ENCODE results near the gene INMT.

INMT gene

GRCh38 chr7:30732606-30733005 lies 19.3 kb upstream of the INMT start:
- no peak overlapping the region for H3K4me3 ChIP-seq (ENCODE audit: low read length)
- no peak for DNase-seq (ENCODE audit: low read depth)
- TF ChIP-seq CTCF (IDR thresholded peaks at IDR 0.05; ENCODE audit: insufficient read depth, low read depth, low read length, missing control alignments), result no peak

GRCh38 chr7:30733216-30733615 lies 18.7 kb upstream of the INMT start:
- TF ChIP-seq CTCF (IDR thresholded peaks at IDR 0.05; ENCODE audit: insufficient read depth, low read depth, low read length, missing control alignments), result no peak
- no peak for DNase-seq (ENCODE audit: low read depth)
- H3K4me3 ChIP-seq (ENCODE audit: low read length), result no peak overlapping the region

GRCh38 chr7:30733691-30734090 lies 18.2 kb upstream of the INMT start:
- no peak for TF ChIP-seq CTCF (IDR thresholded peaks at IDR 0.05; ENCODE audit: insufficient read depth, low read depth, low read length, missing control alignments)
- no peak for DNase-seq (ENCODE audit: low read depth)

GRCh38 chr7:30734497-30734896 lies 17.4 kb upstream of the INMT start:
- TF ChIP-seq CTCF (IDR thresholded peaks at IDR 0.05; ENCODE audit: insufficient read depth, low read depth, low read length, missing control alignments), result no peak
- no peak overlapping the region for H3K4me3 ChIP-seq (ENCODE audit: low read length)
- DNase-seq (ENCODE audit: low read depth), result no peak

More at GRCh38 chr7:30733691-30734090, 18.2 kb upstream of the INMT start:
- no peak overlapping the region for H3K4me3 ChIP-seq (ENCODE audit: low read length)

- no peak overlapping the region for H3K4me3 ChIP-seq (ENCODE audit: low read length)
- no peak for TF ChIP-seq CTCF (IDR thresholded peaks at IDR 0.05; ENCODE audit: insufficient read depth, low read depth, low read length, missing control alignments)
- DNase-seq (ENCODE audit: low read depth), result no peak
Observed at GRCh38 chr7:30735631-30736030, 16.3 kb upstream of the INMT start.

GRCh38 chr7:30736291-30736690 lies 15.6 kb upstream of the INMT start:
- TF ChIP-seq CTCF (IDR thresholded peaks at IDR 0.05; ENCODE audit: insufficient read depth, low read depth, low read length, missing control alignments), result no peak
- no peak for DNase-seq (ENCODE audit: low read depth)
- no peak overlapping the region for H3K4me3 ChIP-seq (ENCODE audit: low read length)

- DNase-seq (ENCODE audit: low read depth), result no peak
- no peak for TF ChIP-seq CTCF (IDR thresholded peaks at IDR 0.05; ENCODE audit: insufficient read depth, low read depth, low read length, missing control alignments)
- H3K4me3 ChIP-seq (ENCODE audit: low read length), result no peak overlapping the region
Observed at GRCh38 chr7:30738026-30738915, 13.7 kb upstream of the INMT start.

Data from epithelial cell of esophagus (primary cell).